Measurements from ENCODE around the gene MTR.

MTR gene

DNA sequence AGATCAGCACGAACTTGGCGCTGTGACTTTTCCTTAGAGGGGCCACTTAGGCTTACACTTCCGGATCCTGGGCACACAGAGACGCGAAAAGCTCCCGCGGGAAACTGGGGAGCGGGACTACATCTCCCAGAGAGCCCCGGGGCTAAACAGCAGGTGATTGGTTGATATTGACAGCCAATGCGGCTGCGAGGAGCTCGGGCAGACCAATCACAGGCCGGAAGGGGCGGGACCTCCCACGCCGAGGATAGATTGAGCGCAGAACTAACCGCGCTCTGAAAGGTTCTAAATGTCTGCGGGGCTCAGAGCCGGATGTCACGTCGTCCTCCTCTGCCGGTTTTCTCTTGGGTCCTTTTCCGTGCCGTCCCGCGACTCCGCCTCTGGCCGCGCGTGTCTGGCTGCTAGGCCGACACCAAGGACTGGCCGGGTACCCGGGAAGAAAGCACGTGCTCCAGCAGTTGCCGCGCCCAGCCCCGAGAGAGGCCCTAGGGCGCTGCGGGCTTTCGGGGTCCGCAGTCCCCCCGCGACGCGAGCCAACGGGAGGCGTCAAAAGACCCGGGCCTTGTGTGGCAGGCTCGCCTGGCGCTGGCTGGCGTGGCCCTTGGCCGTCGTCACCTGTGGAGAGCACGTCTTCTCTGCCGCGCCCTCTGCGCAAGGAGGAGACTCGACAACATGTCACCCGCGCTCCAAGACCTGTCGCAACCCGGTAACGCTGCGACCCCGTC is at the start of gene MTR:
TSS of gene MTR (plus strand) at position 258 of the 722 bp plus-strand sequence. CDS start at position 670, 412 bp downstream.
- peak; percentile 95 for DNase-seq (ENCODE audit: low read depth, low spot score)

DNA sequence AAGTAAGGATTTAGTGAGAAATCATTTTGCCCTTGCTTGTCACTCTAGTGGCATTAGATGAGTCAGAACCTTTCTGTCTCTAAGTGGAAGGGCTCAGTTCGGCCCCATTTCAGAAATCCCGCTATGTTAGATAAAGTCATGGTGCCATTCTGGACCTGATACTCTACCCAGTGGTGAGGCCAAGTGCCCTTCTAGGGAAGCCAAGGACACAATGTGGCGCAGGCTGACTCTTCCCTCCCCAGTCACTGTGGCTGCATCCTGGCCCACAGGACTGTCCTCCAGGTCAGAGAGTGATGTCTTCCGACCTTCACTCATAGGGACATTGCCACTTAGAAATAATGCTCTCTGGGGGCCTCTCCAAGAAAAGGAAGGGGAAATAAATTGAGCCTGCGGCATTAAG is 48.3 kb upstream of the MTR start:
- no peak for DNase-seq (ENCODE audit: low read depth, low spot score)

DNA sequence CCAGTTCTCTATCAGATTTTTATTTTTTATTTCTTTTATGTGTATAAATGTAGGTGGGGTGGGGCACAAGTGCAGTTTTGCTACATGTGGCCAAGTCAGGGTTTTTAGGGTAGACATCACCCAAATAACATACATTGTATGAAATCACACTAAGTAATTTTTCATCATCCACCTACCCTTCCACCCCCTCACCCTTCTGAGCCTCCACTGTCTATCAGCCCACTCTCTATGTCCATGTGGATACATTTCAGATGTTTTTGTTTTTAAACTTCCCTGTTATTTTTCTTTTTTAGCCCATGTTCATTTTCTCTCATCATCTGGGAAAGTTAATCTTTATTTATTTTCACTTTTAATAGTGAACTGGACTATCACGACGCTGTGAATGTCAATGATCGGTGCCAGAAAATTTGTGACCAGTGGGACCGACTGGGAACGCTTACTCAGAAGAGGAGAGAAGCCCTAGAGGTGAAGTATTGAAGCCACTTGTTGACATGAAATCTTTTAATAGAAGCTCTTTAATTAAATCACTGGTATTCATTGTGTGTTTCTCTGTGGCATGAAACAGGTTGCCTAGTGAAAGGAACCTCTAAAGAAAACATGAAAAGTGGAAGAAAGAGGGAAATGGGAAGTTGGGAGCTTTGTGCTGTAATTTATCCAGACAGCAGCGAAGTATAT is 47.6 kb upstream of the MTR start:
- DNase-seq (ENCODE audit: low read depth, low spot score): no peak

DNA sequence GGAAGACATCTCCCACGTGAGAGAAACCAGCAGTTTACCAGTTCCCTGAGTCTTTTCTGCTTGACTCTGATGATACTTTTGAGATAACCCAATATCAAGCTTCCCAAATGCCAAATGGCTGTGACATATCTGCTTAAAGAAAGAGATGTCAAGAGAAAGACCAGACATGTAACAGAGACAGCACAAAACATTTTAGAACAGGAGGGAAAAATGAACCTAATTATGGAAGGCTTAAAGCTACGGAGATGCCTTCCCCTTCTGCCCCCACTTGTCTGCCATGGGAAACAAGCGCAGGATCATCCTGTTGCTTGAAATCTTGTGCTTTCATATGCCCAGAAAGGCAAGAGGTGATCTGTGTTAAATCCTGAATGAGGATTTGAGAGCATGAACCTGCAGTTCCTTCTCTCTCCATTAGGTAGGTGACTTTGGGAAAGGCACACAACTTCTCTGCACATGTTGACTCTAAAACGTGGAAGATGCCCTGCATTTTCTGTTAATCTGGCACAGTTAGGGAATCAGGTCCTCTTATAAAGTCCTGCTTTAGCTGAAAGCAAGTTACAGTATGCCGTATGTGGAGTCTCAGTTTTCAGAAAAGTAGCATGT is 46.7 kb upstream of the MTR start:
- DNase-seq (ENCODE audit: low read depth, low spot score): no peak

DNA sequence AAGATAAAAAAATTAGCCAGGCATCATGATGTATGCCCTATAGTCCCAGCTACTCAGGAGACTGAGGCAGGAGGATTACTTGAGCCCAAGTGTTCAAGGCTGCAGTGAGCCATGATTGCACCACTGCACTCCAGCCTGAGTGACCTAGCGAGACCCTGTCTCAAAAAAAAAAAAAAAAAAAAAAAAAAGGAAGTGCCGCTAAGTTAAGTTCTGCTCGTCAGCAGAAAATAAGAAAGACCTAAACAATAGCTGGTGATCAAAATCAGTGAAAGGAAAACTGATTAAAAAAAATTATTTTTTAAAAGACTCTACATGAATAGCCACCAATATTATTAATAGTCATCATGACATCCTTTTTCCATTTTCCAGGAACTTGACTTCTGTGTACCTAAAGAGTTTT is 44.2 kb upstream of the MTR start:
- DNase-seq (ENCODE audit: low read depth, low spot score): no peak

DNA sequence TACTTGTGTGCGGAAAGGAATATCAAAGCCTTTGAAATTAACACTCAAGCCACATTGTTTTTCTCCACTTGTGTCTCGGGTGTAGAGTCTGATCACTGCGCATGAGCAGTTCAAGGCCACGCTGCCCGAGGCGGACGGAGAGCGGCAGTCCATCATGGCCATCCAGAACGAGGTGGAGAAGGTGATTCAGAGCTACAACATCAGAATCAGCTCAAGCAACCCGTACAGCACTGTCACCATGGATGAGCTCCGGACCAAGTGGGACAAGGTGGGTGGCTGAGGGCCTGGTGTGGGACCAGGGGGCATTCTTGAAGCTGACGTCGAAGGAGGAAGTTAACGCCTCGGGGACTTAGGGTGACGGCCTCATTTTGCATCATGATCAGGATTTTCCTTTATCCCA is 43.7 kb upstream of the MTR start:
- no peak for DNase-seq (ENCODE audit: low read depth, low spot score)

DNA sequence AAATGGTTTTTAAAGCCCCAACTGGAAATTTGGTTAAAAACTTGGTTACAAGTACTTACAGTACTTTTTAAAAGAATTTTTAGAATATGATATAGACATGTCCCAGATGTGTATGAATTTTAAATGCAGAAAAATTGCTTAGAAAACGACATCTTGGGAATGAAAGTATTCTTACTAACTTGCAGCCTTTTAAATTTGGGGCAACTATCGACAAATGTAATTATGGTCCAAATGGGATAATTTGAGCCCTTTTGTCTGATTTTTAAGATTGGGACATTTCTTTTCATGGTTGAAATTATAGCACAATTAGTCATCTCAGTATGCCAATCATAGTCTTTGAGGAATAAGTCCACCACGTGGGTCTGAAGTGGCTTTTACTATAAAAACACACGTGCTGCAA is 43.2 kb upstream of the MTR start:
- DNase-seq (ENCODE audit: low read depth, low spot score): no peak

DNA sequence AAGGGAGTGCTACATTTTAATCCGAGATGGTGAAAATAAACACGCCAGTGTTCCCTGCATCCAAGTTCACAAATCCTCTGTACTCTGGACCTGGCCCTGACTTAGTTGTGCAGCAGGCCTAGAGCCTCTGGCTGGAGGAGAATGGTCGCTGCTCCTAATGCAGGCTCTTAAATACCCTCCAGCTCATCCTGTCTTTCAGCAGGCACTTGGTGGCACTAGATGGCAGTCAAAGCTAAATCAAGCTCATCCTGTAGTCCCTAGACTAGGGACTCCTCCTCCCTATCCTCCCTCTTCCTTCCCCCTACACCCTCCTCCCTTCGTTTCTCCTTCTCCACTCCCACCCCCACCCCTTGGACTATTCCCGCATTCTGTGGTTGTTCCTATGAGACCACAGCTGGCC is 41.6 kb upstream of the MTR start:
- DNase-seq (ENCODE audit: low read depth, low spot score): no peak

DNA sequence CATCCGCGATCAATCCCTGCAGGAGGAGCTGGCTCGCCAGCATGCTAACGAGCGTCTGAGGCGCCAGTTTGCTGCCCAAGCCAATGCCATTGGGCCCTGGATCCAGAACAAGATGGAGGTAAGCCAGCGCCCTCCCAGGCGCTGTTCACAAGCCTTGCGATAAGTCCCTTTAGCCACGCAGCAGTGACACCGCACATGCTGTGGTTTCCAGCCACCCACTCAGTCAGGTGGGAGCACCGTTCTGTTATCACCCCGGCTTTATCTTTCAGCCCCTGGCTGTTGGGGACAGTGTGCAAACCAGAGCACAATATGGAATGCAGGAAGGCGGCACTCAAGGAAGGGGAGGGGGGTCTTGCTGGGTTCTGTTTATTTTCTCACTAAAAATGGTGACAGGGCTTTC is 41.1 kb upstream of the MTR start:
- no peak for DNase-seq (ENCODE audit: low read depth, low spot score)

DNA sequence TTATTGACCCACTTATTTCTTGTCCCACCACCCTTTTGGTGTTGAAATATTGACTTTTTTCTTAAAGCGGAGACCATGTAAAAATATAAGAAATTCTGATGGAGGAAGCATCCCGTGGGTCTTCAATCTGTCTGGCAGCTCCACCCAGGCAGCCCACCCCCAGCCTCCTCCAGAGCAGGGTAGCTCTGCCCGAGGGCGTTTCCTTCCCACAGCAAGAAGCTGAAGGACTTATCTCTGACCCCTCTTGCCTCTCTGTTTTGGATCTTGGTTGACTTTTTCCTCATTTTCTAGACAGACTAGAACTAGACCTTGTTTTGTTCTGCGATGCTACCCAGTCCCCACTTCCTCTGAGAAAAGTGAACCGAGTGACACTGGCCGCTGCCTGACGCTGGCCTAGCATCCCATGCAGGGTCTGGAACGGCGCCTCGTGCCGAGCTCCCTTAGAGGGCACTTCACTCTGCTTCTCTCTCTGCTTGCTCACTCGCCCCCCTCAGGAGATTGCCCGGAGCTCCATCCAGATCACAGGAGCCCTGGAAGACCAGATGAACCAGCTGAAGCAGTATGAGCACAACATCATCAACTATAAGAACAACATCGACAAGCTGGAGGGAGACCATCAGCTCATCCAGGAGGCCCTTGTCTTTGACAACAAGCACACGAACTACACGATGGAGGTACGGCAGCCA is 40.4 kb upstream of the MTR start:
- no peak for DNase-seq (ENCODE audit: low read depth, low spot score)

DNA sequence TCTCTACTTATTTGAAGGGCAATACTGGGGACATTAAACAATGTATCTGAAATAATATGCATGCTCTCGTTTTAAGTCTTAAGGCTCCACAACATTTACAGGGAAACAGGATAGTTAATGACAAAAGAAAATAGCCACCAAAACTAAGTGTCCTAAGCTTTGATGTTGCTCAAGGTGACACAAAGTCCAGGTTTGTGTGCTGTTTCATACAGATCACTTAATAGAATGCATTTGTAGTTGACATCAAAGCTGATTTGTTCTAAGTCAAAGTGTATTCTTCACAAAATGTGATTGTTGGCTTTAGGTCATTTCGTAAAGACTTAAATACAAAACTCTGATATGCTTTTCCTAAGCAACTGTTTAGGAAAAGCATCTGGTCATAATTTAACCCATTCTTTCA is 37.5 kb upstream of the MTR start:
- DNase-seq (ENCODE audit: low read depth, low spot score): no peak

DNA sequence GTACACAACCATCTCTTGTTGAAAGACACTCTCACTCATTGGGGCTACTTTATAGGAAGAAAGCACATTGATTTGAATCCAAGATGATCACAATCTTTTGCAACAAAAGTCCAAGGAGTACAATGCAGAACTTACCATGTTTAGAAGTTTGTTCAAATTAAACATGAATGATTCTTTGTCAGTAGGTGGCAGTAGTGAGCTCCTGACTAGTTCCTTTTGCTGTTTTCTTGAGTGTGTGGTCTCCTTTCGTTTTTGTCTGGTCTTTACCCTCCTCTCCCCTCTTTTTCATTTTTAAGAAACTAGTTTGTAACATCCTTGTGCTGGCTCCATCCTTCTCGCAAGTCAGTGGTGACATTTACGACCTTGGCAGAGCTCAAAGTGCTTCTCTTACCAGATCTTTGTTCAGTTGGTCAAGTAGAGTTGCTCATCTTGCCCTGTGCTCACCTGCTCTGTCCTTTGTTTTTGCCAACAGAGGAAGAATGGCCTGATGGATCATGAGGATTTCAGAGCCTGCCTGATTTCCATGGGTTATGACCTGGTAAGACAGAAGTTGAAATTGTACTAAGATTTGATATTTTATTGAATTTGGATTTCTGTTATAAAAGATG is 35.7 kb upstream of the MTR start:
- no peak for DNase-seq (ENCODE audit: low read depth, low spot score)

DNA sequence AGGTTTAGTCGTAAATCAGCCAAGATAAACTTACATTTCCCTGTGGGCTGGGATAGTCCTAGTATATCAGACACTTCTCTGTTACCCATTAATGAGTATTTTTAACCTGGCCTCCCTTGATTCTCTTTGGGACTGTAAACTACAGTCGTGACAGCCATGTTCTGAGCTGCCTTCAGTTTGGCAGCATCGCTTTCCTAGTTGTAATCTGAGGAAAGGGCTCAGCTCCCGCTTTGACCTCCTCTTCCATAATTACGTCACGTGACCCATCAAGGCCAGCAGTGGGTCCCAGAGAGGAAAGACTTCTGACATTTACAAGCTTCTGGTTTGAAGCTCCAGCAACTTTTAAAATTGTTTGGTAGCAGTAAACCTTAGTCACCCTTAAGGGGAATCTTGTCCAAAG is 34.6 kb upstream of the MTR start:
- DNase-seq (ENCODE audit: low read depth, low spot score): no peak

DNA sequence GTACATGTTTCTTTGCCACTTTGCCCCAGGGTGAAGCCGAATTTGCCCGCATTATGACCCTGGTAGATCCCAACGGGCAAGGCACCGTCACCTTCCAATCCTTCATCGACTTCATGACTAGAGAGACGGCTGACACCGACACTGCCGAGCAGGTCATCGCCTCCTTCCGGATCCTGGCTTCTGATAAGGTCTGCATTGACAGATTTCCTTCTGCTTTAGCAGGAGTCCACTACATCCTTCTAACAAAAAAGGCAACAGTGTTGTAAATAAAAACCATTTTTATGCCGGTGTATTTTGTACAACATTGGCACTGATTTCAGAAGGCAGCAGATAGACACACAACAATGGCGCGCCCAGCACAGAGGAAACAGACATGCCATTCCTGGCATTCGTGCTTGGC is 34.1 kb upstream of the MTR start:
- no peak for DNase-seq (ENCODE audit: low read depth, low spot score)

DNA sequence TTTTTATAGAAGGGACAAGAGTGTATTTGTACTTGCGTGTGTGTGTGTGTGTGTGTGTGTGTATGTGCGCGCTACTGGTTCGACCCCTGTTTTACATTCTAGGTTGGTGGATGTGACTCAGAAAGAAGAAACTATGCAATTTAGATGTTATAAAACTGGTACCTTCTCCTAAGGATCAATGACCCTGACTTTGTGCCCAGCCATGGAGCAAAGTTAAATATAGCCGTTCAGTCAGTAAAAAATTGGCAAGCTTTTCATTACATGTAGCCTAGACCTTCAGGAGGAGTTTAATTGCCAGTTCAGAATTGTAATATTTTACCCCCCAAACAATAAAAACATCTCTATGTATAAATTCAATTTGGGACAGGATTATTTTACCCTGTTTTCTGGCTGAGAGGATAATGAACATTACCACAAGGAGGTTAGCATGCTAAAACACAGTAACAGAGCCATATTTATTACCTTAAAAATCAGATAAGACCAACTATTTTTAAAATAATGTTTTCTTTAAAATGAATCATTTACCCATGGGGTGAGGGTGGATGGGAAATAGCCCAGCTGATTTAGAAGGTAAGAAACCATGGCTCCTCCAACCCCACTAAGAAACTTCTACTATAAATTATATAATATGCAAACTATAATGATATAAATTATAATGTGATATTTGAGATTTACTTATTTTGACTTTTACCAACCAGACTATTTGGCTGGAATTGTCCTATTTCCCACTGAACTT is 33.5 kb upstream of the MTR start:
- no peak for DNase-seq (ENCODE audit: low read depth, low spot score)

DNA sequence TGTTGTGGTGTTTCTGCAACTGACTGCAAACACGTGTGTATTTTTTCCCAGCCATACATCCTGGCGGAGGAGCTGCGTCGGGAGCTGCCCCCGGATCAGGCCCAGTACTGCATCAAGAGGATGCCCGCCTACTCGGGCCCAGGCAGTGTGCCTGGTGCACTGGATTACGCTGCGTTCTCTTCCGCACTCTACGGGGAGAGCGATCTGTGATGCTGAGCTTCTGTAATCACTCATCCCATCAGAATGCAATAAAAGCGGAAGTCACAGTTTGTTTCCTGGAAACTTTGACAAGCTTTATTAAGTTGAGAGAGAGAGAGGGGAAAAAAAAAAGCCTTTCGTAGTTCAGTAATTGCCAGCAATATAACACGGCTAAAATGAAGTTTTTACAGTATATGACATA is 32.7 kb upstream of the MTR start:
- DNase-seq (ENCODE audit: low read depth, low spot score): no peak

DNA sequence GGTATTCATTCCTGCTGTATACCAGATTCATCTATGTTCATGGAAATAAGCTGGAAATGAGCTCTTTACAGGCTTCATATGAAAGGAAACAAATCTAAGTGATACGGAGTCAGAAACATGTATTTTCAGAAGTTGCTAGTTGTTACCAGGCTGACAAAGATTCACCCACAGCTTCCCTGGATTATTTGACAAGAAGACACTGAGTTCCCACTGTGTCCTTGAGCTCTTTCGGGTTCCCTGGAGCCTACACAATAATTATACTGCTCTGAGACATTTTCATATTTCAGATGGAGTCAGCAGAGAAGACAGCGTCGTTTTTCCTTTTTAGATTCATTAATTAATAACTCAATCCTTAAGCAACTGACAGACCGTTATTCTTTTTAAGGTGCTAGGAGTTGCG is 29.3 kb upstream of the MTR start:
- no peak for DNase-seq (ENCODE audit: low read depth, low spot score)

DNA sequence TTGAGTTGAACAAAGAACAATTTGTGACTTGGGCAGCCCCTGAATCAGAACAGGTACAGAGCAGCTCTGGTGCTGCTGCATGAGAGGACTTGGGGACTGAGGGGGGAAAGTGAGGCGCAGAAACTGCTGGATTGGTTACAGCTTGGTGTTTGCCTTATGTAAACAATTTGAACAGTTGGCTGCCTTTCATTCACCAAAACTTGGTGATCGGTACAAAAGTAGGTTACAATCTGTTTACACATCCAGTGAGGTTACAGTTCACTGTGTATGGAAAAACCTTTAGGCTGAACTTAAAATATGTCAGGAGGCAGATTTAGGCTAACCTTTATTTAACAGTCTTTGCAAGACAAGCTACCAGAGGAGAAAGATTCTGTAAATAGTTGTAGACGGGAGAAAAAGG is 28.6 kb upstream of the MTR start:
- DNase-seq (ENCODE audit: low read depth, low spot score): no peak

DNA sequence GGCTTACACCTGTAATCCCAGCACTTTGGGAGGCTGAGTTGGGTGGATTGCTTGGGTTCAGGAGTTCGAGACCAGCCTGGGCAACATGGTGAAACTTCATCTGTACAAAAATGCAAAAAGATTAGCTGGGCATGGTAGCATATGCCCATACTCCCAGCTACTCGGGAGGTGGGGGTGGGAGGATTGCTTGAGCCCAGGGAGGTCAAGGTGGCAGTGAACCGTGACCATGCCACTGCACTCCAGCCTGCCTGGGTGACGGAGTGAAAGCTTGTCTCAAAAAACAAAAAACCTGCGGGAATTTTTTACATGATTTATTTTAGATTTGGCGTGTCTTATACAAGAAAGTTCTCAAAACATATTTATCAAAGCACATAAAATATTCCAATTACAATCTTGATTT is 27.8 kb upstream of the MTR start:
- no peak for DNase-seq (ENCODE audit: low read depth, low spot score)

DNA sequence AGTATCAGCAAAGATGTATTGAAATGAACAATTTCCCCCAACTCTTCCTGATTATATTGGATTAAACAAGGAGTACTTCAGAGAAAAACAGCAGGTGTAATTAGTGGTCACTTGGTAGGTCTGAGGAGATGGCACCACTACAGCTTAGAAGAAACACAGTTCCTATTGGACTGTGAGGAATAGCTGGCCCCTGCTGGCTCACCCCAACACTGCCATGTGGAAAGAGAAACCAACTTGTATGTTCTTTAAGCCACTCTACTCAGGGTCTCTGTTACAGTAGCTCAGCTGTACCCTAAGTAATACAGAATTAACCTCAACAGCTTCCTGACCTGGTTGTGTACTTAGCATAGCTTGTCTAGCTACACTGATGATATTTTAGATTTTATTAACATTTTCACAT is 26.5 kb upstream of the MTR start:
- no peak for DNase-seq (ENCODE audit: low read depth, low spot score)

DNA sequence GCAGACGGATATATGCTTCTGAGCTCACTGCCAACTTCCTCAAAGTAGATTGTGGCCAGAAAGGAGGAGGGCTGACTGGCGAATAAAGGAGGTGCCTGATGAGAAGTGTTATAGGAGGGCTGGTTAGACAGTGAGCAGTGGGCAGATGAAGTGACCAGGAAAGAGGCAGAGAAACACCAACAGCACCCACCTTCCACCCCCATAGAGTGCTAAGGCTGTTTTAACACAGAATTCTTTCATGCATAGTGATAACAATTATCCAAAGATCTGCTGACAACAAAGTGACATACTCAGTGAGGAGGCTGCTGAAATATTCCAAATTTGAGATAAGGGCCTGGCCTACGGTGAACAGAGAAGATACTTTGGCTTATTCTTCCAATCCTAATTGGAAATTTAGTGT is 21.2 kb upstream of the MTR start:
- DNase-seq (ENCODE audit: low read depth, low spot score): no peak

DNA sequence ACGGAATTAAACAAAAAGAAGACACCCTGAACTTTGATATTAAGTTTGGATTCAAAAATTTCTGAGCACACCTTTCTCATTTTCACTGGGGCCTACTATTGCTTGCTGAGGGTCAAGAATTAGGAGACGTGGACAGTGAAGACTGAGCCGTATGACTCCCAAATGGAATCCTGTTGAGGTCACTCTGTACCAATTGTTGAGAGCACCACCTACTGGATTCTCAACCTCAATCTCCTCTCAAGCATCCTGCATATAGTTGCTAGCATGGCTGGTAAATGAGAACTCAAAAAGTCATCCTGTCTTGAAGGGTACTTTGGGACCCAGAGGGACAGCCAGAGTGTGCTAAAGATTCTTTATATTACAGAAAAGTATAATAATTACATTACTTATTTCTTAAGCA is 20.2 kb upstream of the MTR start:
- DNase-seq (ENCODE audit: low read depth, low spot score): no peak

Measured in activated naive CD8-positive, alpha-beta T cell treated with anti-CD3 and anti-CD28 coated beads, Interleukin-2, amount 50 U/mL, for 16 hours (primary cell).